Left forelimb (tissue), 1 donor: ENCODE measurements around the gene MSRB2.
A peak's percentile ranks its signal among the peaks of the same experiment; 100 is the strongest.
"Not testable (repeated sequence)": the region's sequence is repeated elsewhere in the genome, so short reads cannot be mapped to it uniquely, and the experiment has no call there.

Experiments
- DNase-seq: peaks from one replicate; pipeline ENCODE4 v3.0.0-alpha.2; 2018; ENCODE audit warnings: low spot score

The MSRB2 gene

DNA sequence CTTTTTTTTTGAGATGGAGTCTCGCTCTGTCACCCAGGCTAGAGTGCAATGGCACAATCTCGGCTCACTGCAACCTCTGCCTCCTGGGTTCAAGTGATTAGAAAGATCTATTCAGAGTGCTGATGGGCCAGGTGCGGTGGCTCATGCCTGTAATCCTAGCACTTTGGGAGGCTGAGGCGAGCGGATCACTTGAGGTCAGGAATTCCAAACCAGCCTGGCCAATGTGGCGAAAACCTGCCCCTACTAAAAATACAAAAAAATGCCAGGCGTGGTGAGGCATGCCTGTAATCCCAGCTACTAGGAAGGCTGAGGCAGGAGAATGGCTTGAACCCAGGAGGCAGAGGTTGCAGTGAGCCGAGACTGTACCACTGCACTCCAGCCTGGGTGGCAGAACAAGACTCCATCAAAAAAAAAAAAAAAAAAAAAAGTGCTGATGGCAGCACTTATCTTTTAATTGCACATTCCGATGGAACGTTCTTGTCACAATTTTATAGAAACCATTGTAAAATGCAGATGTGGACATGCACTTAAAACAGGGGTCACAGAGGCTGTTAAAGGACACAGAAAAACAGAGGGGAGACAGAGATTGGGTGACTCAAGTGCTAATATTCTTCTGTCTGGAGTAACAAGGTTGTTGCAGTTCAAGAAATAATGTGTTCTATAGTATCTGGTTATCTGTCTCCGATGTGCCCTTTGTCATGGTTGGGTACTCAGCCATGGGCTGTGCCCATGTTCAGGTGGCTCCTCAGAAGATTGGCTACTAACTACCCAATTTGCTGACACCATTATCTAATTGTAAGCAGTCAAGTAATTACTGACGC, 25.1 kb upstream of the MSRB2 start:
- DNase-seq = not testable (repeated sequence)

GRCh38 chr10:23070913-23071218, 24.5 kb upstream of the MSRB2 start:
- DNase-seq = no peak

DNA sequence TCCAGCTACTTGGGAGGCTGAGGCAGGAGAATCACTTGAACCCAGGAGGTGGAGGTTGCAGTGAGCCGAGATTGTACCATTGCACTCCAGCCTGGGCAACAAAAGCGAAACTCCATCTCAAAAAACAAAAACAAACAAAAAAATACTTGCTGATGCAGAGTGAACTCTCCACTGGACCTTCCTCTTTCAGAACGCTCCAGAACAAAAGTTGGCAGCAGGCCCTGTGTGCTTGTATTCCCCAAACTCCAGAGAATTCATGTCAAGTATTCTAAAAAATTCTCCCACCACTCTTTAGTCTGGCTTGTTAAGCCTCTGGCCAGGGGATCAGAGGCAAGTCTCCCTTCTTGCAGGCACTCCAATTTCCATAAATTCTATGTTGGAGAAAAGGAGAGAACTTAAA, 22.8 kb upstream of the MSRB2 start:
- not testable (repeated sequence) for DNase-seq

GRCh38 chr10:23073527-23073926, 21.9 kb upstream of the MSRB2 start:
- DNase-seq = no peak

DNA sequence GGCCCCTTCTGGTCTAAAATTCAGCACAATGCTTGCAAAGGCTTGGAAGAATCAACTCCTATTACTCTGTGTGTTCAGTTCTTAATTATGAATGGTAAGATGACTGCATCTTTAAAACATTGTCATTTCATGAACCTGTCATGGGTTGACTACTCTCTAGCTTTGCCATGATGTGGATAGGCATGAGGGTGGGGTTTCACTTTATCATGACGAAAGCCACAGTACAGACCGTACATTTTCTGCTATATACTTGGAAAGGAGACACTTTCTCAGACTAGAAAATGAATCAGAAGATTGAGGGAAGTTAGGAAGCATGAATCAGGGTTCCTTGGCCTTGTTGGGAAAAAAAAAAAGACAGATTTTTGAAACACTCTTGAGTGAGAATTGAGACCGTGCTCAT, 19.7 kb upstream of the MSRB2 start:
- no peak for DNase-seq

DNA sequence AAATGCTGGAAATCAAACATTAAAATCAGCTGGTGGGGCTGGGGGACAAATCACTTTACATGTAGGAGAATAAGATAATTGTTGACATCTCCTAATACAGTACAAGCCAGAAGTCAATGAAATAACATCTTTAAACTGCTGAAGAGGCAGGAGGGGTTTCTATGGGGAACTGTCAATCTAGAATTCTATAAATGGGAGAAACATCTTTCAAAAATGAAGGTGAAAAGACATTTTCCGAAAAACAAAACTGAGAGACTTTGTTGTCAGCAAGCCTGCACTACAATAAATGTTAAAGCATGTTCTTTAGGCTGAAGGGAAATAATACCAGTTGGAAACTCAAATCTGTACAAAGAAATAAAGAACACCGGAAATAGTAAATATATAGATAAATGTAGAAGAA, 17.3 kb upstream of the MSRB2 start:
- no peak for DNase-seq

DNA sequence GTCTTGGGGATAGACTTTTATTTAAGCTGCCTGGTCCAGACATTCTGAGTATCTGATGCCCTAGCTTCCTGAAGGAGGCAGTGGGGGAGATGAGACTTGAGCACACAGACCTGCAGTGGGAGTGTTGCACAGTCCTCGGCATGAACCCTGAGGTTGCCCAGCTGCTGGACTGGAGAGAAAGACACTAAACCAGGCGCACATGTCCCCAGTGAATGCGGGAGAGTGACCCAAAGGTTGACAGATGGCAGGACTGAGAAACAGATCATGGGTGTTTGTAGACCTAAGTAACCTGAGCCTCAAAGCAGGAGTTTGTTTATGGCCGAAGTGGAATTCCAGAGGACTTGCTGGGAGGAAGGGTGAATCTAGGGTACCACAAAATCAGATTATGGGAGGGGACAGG, 15.7 kb upstream of the MSRB2 start:
- no peak for DNase-seq

DNA sequence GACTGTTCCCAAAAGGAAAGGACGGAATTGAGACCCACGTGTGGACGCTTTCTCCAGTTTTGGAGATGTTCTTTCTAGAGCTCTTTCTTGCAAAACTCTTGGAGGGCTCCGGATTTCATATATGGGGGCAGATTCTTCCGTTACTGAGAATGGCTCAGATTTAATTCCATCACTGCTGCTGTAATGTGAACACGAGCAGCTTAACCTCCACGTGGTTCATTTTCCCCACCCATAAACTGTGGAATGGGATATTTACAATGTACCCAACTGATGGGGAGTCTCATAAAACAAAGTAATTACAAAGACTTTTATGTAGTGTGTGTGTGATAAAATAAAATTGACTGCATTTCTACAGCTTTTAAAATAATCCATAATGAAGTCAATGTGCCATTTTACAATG, 15.1 kb upstream of the MSRB2 start:
- DNase-seq = no peak

- DNase-seq = no peak
These were observed 14.1 kb upstream of the MSRB2 start for GRCh38 chr10:23081221-23081750.

DNA sequence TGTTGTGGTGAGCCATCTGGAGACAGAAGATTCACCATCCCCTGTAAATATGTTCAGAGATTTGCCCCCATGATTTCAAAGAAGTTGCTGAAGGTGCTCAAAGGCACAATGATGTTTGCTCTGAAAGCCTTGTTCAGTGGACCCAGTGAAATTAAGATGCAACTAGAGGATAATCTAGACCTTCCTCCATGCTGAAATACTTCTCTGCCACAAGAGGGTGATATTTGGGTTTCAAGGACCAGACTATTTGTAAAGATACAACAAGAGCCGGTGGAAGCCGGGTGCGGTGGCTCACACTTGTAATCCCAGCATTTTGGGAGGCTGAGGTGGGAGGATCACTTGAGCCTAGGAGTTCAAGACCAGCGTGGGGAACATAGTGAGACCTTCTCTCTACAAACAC, 13.5 kb upstream of the MSRB2 start:
- no peak for DNase-seq

DNA sequence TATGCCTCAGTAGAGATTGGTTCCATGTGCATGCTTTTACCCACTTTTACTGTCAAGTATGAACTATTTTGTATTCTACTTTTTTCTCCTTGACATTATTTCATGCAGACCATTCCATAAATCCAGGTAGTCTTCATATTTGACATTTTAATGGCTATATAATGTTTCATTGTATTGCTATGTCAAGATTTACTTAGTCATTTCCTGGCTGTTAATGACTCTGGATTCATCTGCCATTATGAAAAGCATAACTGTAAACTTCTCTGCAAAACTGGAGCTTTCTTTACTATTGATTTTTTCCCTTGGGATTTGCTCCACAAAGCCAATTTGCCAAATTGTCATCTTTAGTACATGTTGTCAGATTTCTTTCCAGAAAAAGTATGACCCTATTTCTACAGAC, 6.8 kb upstream of the MSRB2 start:
- no peak for DNase-seq

DNA sequence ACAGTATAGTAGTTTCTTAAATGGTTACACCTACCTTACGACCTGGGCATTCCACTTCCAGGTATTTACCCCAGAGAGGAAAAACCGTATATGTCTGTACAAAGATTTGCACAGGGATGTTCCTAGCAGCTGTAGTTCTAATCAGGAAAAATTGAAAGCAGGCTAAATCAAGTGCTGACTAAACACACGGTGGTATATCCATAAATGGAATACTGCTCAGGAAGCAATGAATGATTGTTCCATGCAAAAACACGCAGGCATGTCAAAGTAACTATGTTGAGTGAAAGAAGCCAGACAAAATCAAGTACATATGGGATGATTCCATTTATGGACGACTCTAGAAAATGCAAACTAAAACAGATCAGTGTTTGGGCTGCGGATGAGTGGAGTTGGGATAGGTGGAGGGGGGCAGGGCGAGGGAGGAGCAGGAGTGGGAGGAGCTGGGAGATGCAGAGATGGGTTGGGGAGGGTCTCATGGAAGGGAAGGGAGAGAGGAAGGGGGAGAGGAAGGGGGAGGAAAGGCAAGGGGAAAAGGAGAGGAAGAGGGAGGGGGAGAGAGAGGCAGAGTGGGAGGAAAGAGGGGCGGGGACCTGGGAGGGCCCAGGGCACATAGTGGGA, 484 bp upstream of the MSRB2 start:
- DNase-seq = no peak

DNA sequence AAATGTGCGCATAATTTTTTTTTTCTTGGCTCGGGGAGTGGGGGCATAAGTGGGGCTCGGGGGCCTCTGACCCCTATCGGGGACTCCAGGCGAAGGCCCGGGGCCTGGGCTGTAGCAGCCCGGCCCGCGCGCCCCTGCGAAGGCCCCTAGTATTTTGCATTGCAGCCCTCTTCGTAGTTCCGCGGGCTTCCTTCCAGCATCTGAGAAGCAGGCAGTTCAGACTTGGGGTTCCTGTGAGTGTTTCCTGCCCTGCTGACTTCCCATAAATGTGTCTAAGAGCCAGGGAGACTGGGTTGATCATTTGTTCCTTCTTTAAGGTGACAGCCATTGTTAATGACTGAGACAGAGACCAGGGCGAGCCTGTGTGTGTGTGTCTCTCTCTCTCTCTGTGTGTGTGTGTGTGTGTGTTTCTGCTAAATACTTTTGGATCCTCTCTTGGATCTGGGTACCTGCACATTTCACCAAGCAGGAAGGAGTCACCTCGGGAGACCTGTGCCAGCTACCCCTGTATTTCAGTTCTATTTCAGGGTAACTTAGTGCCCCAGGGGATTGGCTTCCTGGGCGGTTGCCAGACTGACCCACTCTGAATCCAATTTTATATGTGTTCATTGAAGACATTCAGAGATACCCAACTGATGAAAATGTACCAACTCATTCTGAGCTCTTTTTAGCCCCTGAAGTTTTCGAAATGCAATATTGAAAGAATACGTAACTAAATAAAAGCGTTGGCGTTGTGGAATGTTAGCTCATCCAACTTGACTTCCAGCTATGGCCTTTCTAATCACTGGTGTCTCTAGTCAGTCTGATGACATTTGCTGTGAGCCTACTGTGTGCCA, 805 bp downstream of the MSRB2 start:
- DNase-seq = peak; percentile 82

DNA sequence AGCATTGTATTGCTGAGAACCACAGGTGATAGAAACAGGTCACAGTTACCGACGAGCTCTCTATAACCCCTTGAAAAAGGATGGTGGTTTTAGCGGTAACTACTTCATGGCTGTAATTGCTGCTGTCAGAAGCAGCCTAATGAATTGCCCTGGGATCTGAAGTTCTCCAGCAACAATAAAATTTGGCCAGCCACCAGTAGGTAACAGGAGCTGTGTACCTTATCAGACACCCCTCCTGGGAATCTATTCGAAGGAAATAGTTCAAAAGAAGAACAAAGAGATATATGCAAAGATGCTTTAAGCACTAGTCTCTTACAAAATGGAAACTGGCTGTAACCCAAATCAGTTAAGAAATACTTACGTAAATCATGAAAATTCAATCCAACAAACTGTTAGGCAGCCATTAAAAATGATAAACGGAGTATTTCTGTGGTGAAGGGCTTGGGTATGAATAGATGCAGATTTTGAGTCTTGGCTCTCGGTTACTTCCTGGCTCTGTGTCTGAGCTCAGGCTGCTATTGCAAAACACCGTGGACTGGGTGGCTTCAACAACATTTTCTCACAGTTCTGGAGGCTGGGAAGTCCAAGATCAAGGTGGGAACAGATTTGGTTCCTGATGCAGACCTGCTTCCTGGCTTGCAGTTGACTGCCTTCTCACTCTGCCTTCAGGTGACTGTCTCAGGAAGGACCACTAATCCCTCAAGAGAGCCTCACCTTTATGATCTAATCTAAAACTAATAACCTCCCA, 1.6 kb downstream of the MSRB2 start:
- DNase-seq = no peak

- DNase-seq = no peak
These were observed 3.7 kb downstream of the MSRB2 start for GRCh38 chr10:23099079-23099478.

DNA sequence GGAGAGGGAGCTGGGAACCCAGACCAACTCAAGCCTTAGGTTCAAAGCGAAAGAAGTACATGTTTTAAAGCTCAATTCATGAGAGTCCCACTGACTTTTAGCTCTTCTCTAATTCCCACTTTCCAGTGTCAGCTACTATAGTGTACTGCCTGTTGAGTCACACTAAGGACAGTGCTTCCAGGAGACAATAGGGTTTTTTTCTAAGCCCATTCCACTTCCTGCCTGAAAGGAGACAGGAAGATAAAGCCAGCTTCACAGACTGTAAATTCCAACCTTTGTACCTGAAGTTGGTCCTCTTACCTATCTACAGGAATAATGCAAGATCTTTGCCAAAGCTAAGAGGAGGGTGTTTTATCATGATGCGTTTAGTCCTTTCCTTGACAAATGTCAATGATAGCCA, 4.4 kb downstream of the MSRB2 start:
- DNase-seq = no peak

GRCh38 chr10:23100331-23101030, 5.1 kb downstream of the MSRB2 start:
- DNase-seq = no peak

DNA sequence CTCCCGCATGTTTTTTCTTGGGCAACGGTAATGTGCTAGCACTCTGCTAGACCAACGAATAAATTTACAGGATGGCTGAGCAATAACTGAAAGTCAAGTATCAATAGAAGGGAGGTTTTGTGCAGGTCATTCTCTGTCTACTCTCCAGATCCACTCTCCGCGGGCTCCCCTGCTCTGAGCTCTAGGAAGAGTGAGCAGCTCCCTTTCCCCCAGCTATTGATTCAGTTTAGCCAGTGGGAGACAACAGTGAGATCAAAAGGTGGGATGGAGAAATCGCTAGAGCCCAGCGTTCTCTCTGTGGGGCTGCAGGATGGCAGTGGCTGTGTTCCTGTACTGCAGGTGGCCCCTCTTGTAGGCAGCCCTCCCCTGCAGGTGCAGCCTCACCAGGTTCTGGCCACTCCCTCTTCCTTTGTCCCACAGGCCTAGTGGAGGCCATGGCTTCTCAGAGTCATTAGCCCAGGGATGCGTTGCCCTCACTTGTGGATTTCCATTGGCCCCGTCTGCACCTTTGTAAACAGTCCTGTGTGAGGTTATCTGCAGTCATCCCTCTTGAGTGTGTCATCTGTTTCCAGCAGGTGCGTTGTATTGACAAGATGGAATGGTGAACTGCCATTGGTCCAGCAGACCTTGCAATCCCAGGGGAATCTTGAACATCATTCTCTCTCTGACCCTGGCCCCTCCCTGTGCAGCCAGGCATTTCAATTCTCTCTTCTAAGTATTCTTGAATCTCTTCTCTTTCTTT, 11.1 kb downstream of the MSRB2 start:
- DNase-seq = no peak

DNA sequence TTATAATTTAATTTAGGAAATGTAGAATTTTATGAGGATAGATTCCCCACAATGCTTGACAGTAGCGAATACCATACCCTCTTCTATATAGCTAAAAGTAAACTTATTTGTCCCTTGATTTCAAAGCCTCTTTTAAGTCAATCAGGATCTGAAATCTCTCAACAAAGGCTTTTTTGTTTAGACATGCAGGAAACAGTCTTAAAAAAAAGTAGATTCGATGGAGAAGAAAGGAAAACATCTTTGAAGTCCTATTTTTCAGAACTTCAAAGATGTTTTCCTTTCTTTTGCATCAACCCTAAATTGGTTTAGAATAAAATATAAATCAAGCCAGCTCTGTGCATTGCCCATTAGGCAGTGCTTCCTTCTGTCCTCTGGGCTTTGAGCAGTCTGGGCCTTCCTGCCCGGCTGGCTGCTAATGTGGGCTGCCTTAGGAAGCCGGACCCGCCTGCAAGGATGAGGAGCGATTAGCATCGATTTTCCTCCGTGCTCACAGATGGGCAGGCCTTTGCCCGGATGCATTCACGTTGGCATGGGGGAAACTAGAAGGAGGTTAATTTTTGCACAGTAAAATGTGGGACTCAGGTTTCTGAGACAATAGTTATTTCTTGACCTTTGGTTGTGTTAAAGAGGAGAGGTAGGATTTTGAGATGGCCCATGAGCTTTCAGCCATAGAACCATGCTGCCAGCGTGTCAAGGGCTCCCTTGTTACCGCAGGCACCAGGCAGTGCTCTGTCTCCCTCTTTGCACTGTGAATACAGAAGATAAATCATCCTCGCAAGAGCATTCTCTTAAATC, 15.5 kb downstream of the MSRB2 start:
- no peak for DNase-seq
